CD4-positive, CD25-positive, alpha-beta regulatory T cell (primary cell): ENCODE data around the gene TMPRSS9. TPM values are rescaled to one million over a fixed set of nuclear protein-coding genes. Genes with fewer than 3 reads are reported as not detected.
"Not testable (repeated sequence)": the region's sequence is repeated elsewhere in the genome, so short reads cannot be mapped to it uniquely, and the experiment has no call there.

Experiments
- ATAC-seq, 2 donors: fragments of 150-1000 bp; cut with Tn5 transposase; one replicate each; pipeline ENCODE4 v1.10.0; 2021; ENCODE audit warnings: low read depth in 2 of 2, moderate number of reproducible peaks in 2 of 2, moderate library complexity in 1 of 2
- DNase-seq, 3 donors: peaks; one replicate each; pipeline versions ENCODE4 v3.0.0 to v3.0.0-alpha.2; 2012 to 2022; ENCODE audit warnings: mixed read lengths in 1 of 3
- H3K27ac ChIP-seq: one replicate; pipeline ENCODE4 v1.7.0; 2013; ENCODE audit warnings: mild to moderate bottlenecking, low read length; ENCODE audit not compliant: insufficient read depth, poor library complexity, severe bottlenecking
- H3K27me3 ChIP-seq: one replicate; pipeline ENCODE4 v1.7.0; 2013; ENCODE audit warnings: low read length; ENCODE audit not compliant: control insufficient read depth, insufficient read depth
- H3K36me3 ChIP-seq: one replicate; pipeline ENCODE4 v1.7.0; 2013; ENCODE audit warnings: mild to moderate bottlenecking, low read length, moderate library complexity; ENCODE audit not compliant: control insufficient read depth, insufficient read depth
- H3K4me1 ChIP-seq: 2 replicates; pipeline ENCODE4 v1.7.0; 2013; ENCODE audit warnings: mild to moderate bottlenecking, low read length; ENCODE audit not compliant: insufficient read depth, control insufficient read depth, poor library complexity, severe bottlenecking
- H3K4me3 ChIP-seq: one replicate; pipeline ENCODE4 v1.7.0; 2013; ENCODE audit warnings: low read depth, mild to moderate bottlenecking, low read length, moderate library complexity
- H3K9me3 ChIP-seq, 2 experiments: 1 replicate in 1 of 2; 2 replicates in 1 of 2; pipeline ENCODE4 v1.7.0; 2013; ENCODE audit warnings: low read length in 2 of 2, mild to moderate bottlenecking in 1 of 2, moderate library complexity in 1 of 2; ENCODE audit not compliant: control insufficient read depth in 2 of 2
- H3K27ac Mint-ChIP-seq, 3 donors: one replicate each; pipeline ENCODE4 v1.8.0; 2020 to 2022; ENCODE audit warnings: mild to moderate bottlenecking in 3 of 3, mixed read lengths in 3 of 3, moderate library complexity in 2 of 3
- H3K27me3 Mint-ChIP-seq: one replicate; pipeline ENCODE4 v1.8.0; 2022; ENCODE audit warnings: mild to moderate bottlenecking, mixed read lengths
- H3K36me3 Mint-ChIP-seq: one replicate; pipeline ENCODE4 v1.8.0; 2020; ENCODE audit warnings: mixed read lengths
- H3K4me1 Mint-ChIP-seq, 4 donors: one replicate each; pipeline ENCODE4 v1.8.0; 2020 to 2022; ENCODE audit warnings: mixed read lengths in 4 of 4, mild to moderate bottlenecking in 1 of 4
- H3K4me3 Mint-ChIP-seq, 4 donors: one replicate each; pipeline ENCODE4 v1.8.0; 2020 to 2022; ENCODE audit warnings: mild to moderate bottlenecking in 4 of 4, mixed read lengths in 4 of 4, moderate library complexity in 3 of 4
- H3K9me3 Mint-ChIP-seq, 7 donors: one replicate each; pipeline ENCODE4 v1.8.0; 2020 to 2022; ENCODE audit warnings: mixed read lengths in 7 of 7, mild to moderate bottlenecking in 3 of 7, moderate library complexity in 2 of 7
- polyA plus RNA-seq, 4 donors: library from polyadenylated mRNA; unstranded; fragments of 300-500 nt; fragmentation: Illumina TruSeq; gene quantifications; one replicate each; pipeline ENCODE4 v1.2.3, GENCODE V29; 2021
- total RNA-seq: library from RNA; stranded (reverse); gene quantifications from one replicate; pipeline ENCODE4 v1.2.3, GENCODE V29; 2022

The TMPRSS9 gene
- total and polyA plus RNA-seq, 5 donors from 2014 or later, result 0.17 TPM; not detected in 4

GRCh38 chr19:2395293-2395829 is 35.3 kb downstream of the TMPRSS9 start:
- not testable (repeated sequence) for H3K9me3 ChIP-seq, H3K4me3 ChIP-seq, ATAC-seq, H3K36me3 Mint-ChIP-seq, H3K9me3 Mint-ChIP-seq, H3K27me3 ChIP-seq, H3K4me1 ChIP-seq, H3K36me3 ChIP-seq, DNase-seq, H3K4me1 Mint-ChIP-seq, H3K27ac ChIP-seq, H3K4me3 Mint-ChIP-seq
- Mint-ChIP-seq H3K27ac (peak overlapping the region in 1 of 3 donors; percentile 74), H3K27me3 (peaks cover 19% of the 10 kb centered on the region)

GRCh38 chr19:2397173-2397572 is 37.1 kb downstream of the TMPRSS9 start:
- not testable (repeated sequence) for H3K36me3 ChIP-seq, ATAC-seq, H3K9me3 Mint-ChIP-seq, H3K4me1 Mint-ChIP-seq, H3K27ac ChIP-seq, H3K27ac Mint-ChIP-seq, H3K36me3 Mint-ChIP-seq, H3K4me3 ChIP-seq, DNase-seq, H3K4me1 ChIP-seq, H3K27me3 ChIP-seq, H3K4me3 Mint-ChIP-seq, H3K9me3 ChIP-seq
- H3K27me3 Mint-ChIP-seq, result peaks cover 19% of the 10 kb centered on the region

GRCh38 chr19:2398735-2399305 is 38.8 kb downstream of the TMPRSS9 start:
- Histone ChIP-seq H3K4me1 (no peaks in the 10 kb centered on the region), H3K36me3 (no peaks in the 10 kb centered on the region), H3K4me3 (no peak overlapping the region), H3K27me3 (no peaks in the 10 kb centered on the region), H3K9me3 (no peaks in the 10 kb centered on the region), H3K27ac (no peak overlapping the region)
- no peak for DNase-seq
- Mint-ChIP-seq H3K27me3 (peaks cover 9% of the 10 kb centered on the region), H3K9me3 (no peaks in the 10 kb centered on the region), H3K4me1 (peaks cover 0 to 2% (median 0%) of the 10 kb centered on the region in 4 donors), H3K36me3 (no peaks in the 10 kb centered on the region), H3K4me3 (no peak overlapping the region), H3K27ac (no peak overlapping the region)
- no peak for ATAC-seq

- Histone ChIP-seq H3K4me1 (no peaks in the 10 kb centered on the region), H3K27ac (no peak overlapping the region), H3K4me3 (no peak overlapping the region), H3K27me3 (no peaks in the 10 kb centered on the region), H3K9me3 (no peaks in the 10 kb centered on the region), H3K36me3 (no peaks in the 10 kb centered on the region)
- peaks cover 0 to 1% (median 0%) of the 10 kb centered on the region in 7 donors for H3K9me3 Mint-ChIP-seq
- ATAC-seq (no peak), DNase-seq (no peak)
- H3K27ac Mint-ChIP-seq, result no peak overlapping the region
- no peaks in the 10 kb centered on the region for H3K4me1 Mint-ChIP-seq
- H3K36me3 Mint-ChIP-seq, result no peaks in the 10 kb centered on the region
- H3K4me3 Mint-ChIP-seq, result no peak overlapping the region
- peaks cover 9% of the 10 kb centered on the region for H3K27me3 Mint-ChIP-seq
These were observed 39.5 kb downstream of the TMPRSS9 start for GRCh38 chr19:2399582-2399981.

- no peak for ATAC-seq
- Mint-ChIP-seq H3K4me3 (no peak overlapping the region), H3K27me3 (no peaks in the 10 kb centered on the region), H3K36me3 (no peaks in the 10 kb centered on the region), H3K9me3 (peaks cover 0 to 3% (median 2%) of the 10 kb centered on the region in 7 donors), H3K4me1 (no peaks in the 10 kb centered on the region), H3K27ac (no peak overlapping the region)
- Histone ChIP-seq H3K4me1 (no peaks in the 10 kb centered on the region), H3K36me3 (no peaks in the 10 kb centered on the region), H3K27ac (no peak overlapping the region), H3K27me3 (no peaks in the 10 kb centered on the region), H3K4me3 (no peak overlapping the region), H3K9me3 (no peaks in the 10 kb centered on the region)
- no peak for DNase-seq
These were observed 48.2 kb downstream of the TMPRSS9 start for GRCh38 chr19:2408247-2408646.

- no peaks in the 10 kb centered on the region for H3K4me1 ChIP-seq
- Mint-ChIP-seq H3K4me3 (peak overlapping the region in 1 of 4 donors; percentile 81), H3K27me3 (no peaks in the 10 kb centered on the region), H3K4me1 (no peaks in the 10 kb centered on the region), H3K9me3 (peaks cover 0 to 3% (median 2%) of the 10 kb centered on the region in 7 donors), H3K27ac (no peak overlapping the region), H3K36me3 (no peaks in the 10 kb centered on the region)
- H3K27ac ChIP-seq, result no peak overlapping the region
- no peak for ATAC-seq
- no peaks in the 10 kb centered on the region for H3K9me3 ChIP-seq
- H3K4me3 ChIP-seq, result no peak overlapping the region
- no peak for DNase-seq
- no peaks in the 10 kb centered on the region for H3K27me3 ChIP-seq
- no peaks in the 10 kb centered on the region for H3K36me3 ChIP-seq
These were observed 49.4 kb downstream of the TMPRSS9 start for GRCh38 chr19:2409352-2409912.

- Histone ChIP-seq H3K9me3 (no peaks in the 10 kb centered on the region), H3K27ac (no peak overlapping the region), H3K4me1 (no peaks in the 10 kb centered on the region), H3K4me3 (no peak overlapping the region), H3K36me3 (no peaks in the 10 kb centered on the region), H3K27me3 (no peaks in the 10 kb centered on the region)
- H3K27me3 Mint-ChIP-seq, result no peaks in the 10 kb centered on the region
- no peak overlapping the region for H3K4me3 Mint-ChIP-seq
- H3K4me1 Mint-ChIP-seq, result no peaks in the 10 kb centered on the region
- H3K27ac Mint-ChIP-seq, result peak overlapping the region in 1 of 3 donors; percentile 71
- H3K36me3 Mint-ChIP-seq, result no peaks in the 10 kb centered on the region
- DNase-seq (no peak), ATAC-seq (no peak)
- H3K9me3 Mint-ChIP-seq, result peaks cover 0 to 3% (median 2%) of the 10 kb centered on the region in 7 donors
These were observed 50.0 kb downstream of the TMPRSS9 start for GRCh38 chr19:2410023-2410422.

- Histone ChIP-seq H3K4me3 (no peak overlapping the region), H3K36me3 (no peaks in the 10 kb centered on the region), H3K27ac (no peak overlapping the region), H3K4me1 (no peaks in the 10 kb centered on the region), H3K27me3 (no peaks in the 10 kb centered on the region), H3K9me3 (no peaks in the 10 kb centered on the region)
- Mint-ChIP-seq H3K4me1 (no peaks in the 10 kb centered on the region), H3K4me3 (no peak overlapping the region), H3K36me3 (peaks cover under 1% of the 10 kb centered on the region), H3K27ac (no peak overlapping the region), H3K9me3 (peaks cover 0 to 3% (median 2%) of the 10 kb centered on the region in 7 donors), H3K27me3 (no peaks in the 10 kb centered on the region)
- ATAC-seq, result no peak
- DNase-seq, result no peak
These were observed 51.6 kb downstream of the TMPRSS9 start for GRCh38 chr19:2411709-2412108.
